GM19238 (cell line): Measurements from ENCODE around the gene PRKAR1A.

Experiments
- DNase-seq: peaks from one replicate; pipeline ENCODE4 v3.0.0; 2011; ENCODE audit warnings: low spot score; ENCODE audit not compliant: insufficient read length

PRKAR1A gene

GRCh38 chr17:68541816-68542215, 29.6 kb downstream of the PRKAR1A start:
- DNase-seq, result no peak

- DNase-seq, result no peak
Observed at GRCh38 chr17:68542698-68543463, 30.7 kb downstream of the PRKAR1A start.

GRCh38 chr17:68544111-68544915, 32.1 kb downstream of the PRKAR1A start:
- DNase-seq, result no peak

- no peak for DNase-seq
Observed at GRCh38 chr17:68556551-68556950, 44.3 kb downstream of the PRKAR1A start.

- no peak for DNase-seq
Observed at GRCh38 chr17:68559316-68559715, 47.1 kb downstream of the PRKAR1A start.

GRCh38 chr17:68560966-68561720, 48.9 kb downstream of the PRKAR1A start:
- no peak for DNase-seq

GRCh38 chr17:68562736-68563135, 50.5 kb downstream of the PRKAR1A start:
- no peak for DNase-seq

GRCh38 chr17:68564415-68565111, 52.3 kb downstream of the PRKAR1A start:
- no peak for DNase-seq

- DNase-seq, result no peak
Observed at GRCh38 chr17:68565661-68566441, 53.6 kb downstream of the PRKAR1A start.

GRCh38 chr17:68566442-68566738, 54.2 kb downstream of the PRKAR1A start:
- DNase-seq, result no peak

- DNase-seq, result no peak
Observed at GRCh38 chr17:68567035-68567434, 54.8 kb downstream of the PRKAR1A start.

GRCh38 chr17:68567581-68567980, 55.4 kb downstream of the PRKAR1A start:
- no peak for DNase-seq

- no peak for DNase-seq
Observed at GRCh38 chr17:68568581-68568980, 56.4 kb downstream of the PRKAR1A start.

- DNase-seq, result no peak
Observed at GRCh38 chr17:68569346-68569745, 57.1 kb downstream of the PRKAR1A start.

- DNase-seq, result no peak
Observed at GRCh38 chr17:68570526-68570925, 58.3 kb downstream of the PRKAR1A start.

- no peak for DNase-seq
Observed at GRCh38 chr17:68572138-68572842, 60.1 kb downstream of the PRKAR1A start.

GRCh38 chr17:68573338-68573737, 61.1 kb downstream of the PRKAR1A start:
- no peak for DNase-seq

- DNase-seq, result no peak
Observed at GRCh38 chr17:68576137-68576536, 63.9 kb downstream of the PRKAR1A start.

- DNase-seq, result no peak
Observed at GRCh38 chr17:68576811-68577496, 64.7 kb downstream of the PRKAR1A start.

- DNase-seq, result no peak
Observed at GRCh38 chr17:68577497-68577821, 65.2 kb downstream of the PRKAR1A start.
